NCI-H82 treated with DMSO at 0.1 percent for 48 hours (cell line): ENCODE measurements around the gene RALGAPA2.

ENCODE experiments used
- DNase-seq: peaks from one replicate; lab custom pipeline; 2025; ENCODE audit not compliant: unreplicated experiment; lab: John Stamatoyannopoulos, UW

RALGAPA2 gene

GRCh38 chr20:20729563-20729962 lies 17.1 kb upstream of the RALGAPA2 start:
- DNase-seq = no peak

GRCh38 chr20:20721489-20721888 lies 9.0 kb upstream of the RALGAPA2 start:
- no peak for DNase-seq

DNA sequence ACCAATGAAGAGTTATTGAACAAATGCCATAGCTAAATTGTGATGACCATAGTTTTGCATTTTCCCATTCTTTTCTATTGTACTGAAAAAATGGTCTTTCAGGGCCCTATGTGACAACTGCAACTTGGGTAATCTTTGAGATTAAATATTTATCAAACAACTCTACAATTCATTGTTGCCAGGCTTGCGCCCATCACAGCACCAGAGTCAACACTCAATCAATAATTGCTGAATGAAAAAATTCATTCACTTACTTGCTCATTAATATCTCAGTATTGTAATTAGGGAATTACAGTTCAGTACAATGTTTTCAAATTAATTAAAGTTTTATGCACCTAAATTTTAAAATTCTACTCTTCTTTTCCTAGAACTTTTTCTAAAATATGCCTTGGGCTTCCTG lies 7.7 kb upstream of the RALGAPA2 start:
- no peak for DNase-seq

- no peak for DNase-seq
These were observed 7.0 kb upstream of the RALGAPA2 start for GRCh38 chr20:20719411-20719810.

GRCh38 chr20:20713244-20713765 lies 861 bp upstream of the RALGAPA2 start:
- no peak for DNase-seq

DNA sequence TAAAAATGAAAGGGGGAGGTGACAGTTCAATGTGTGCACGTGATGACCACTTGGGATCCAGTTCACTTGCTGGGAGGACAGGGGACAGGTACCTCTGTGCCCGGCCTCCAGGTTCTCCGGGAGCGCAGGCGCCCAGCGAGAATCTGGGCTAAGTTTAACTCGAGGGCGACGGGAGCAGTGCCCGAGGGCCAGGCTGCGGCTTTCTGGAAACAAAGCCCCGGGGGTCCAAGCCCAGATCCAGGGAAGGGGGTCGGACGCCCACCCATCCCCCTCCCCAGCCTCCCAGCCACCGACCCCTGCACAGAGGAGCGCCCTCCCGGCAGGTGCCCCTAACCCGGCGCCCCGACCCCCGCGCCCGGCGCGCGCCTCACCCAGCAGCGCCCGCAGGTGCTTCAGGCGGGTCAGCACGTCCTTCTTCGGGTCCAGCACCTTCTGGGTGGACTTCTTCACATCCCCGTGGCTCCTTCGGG lies 405 bp downstream of the RALGAPA2 start:
- no peak for DNase-seq

- no peak for DNase-seq
These were observed 1.0 kb downstream of the RALGAPA2 start for GRCh38 chr20:20711413-20711812.

DNA sequence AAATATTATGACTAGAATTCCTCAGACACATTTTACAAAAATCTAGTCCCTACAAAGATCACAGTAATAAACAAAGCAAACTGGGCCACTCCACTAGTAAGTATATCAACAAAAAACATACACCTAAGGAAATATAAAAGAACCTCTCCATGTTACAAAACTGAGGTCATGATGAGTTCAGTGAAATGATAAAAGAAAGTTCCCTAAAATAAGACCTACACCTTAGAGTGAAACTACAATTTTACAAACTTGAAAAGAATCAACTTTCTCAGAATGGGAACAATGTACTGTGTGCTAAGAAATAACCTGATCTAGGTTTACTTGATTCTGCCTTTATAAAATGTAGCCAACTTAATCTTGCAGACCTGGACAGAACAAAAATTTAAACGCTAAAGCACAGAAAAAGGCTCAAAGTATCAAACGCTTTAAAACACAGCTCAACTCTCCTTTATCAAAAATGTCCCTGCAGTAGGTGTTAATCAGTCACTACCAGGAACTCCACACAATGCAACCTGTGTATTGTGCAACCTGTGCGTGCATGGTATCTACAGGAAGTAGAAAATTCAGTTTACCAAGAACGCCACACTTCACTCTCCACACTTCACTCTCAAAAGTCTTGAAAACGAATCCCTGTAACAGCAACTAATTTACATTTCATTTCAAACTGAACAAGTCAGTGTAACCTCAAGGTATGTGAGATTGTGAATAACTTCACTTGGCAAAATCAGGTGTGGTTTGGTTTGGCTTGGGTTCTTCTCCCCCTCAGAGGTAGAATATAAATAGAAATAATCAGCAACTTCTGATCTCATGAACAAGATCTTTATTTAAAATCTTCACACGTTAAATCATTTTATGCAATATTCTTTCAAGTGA lies 1.8 kb downstream of the RALGAPA2 start:
- DNase-seq = no peak

DNA sequence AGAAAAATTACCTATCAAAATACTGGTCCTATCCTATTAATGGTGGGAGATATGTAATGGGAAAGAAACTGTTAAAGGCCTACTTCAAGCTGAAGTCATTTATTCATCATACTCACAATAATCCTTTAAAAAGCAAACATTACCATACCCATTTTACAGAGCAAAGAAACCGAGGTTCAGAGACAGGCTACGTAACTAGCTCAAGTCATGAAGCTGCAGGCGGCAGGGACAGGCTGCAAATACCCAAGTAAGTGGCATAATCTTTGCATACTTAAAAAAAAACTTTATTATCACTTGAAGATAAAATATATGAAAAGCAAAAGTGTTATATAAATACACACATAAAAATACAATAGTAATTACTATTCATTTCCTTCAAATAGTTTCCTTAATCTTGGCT lies 2.6 kb downstream of the RALGAPA2 start:
- DNase-seq = no peak

GRCh38 chr20:20706285-20706684 lies 6.2 kb downstream of the RALGAPA2 start:
- DNase-seq = no peak

- no peak for DNase-seq
These were observed 9.9 kb downstream of the RALGAPA2 start for GRCh38 chr20:20702330-20703245.

- no peak for DNase-seq
These were observed 12.5 kb downstream of the RALGAPA2 start for GRCh38 chr20:20699917-20700316.

- DNase-seq = no peak
These were observed 13.3 kb downstream of the RALGAPA2 start for GRCh38 chr20:20699144-20699543.

DNA sequence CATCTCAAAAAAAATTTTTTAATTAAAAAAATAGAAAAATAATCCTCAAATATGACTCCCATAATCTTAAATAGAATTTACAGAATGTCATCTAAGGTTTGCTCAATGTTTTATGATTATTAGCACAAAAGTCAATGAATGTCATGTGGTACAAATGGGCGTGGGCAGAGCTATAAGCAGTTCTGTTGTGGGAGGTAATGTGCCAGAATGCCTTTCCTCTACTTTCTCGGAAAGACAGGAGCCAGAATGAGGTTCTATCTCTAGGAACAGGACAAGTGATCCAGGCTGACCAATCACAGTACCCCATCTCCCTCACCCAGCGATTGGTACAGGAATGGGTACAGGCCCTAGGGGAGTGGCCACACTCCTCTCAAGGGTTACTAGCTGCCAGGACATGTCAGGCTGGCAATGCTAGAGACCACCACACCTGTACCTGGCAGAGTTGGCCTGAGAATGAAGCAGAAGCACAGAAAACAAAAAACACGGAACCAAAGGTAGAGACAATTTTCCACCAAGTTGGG lies 15.1 kb downstream of the RALGAPA2 start:
- DNase-seq = no peak

GRCh38 chr20:20695250-20695816 lies 17.1 kb downstream of the RALGAPA2 start:
- DNase-seq = no peak

DNA sequence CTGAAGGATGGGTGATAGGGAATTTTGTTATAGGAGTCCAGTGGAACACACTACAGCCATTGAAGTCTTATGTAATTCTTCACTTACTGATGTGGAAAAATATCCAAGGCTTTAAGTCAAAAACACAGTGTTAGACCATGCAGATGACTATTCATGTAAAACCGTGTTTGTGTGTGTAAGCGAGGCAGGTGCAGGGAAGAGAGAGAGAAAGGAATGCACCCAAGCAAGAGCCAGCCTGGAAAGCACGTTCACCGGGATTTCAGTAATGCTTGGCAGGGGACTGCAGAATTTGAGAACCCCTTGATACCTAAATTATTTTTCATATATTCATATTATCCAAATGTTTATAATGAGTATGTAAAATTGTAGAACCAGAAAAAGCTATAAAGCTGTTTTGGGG lies 17.9 kb downstream of the RALGAPA2 start:
- no peak for DNase-seq

- no peak for DNase-seq
These were observed 19.9 kb downstream of the RALGAPA2 start for GRCh38 chr20:20692587-20692986.

GRCh38 chr20:20691477-20692235 lies 20.8 kb downstream of the RALGAPA2 start:
- DNase-seq = no peak

- DNase-seq = no peak
These were observed 21.6 kb downstream of the RALGAPA2 start for GRCh38 chr20:20690676-20691476.
